ENCODE data around the gene IPO7. TPM values are rescaled to one million over a fixed set of nuclear protein-coding genes. Genes with fewer than 3 reads are reported as not detected.

IPO7 gene
- polyA plus RNA-seq, 1 experiment = 35.2 TPM

GRCh38 chr11:9386086-9386485 is 1.6 kb downstream of the IPO7 start:
- ChIA-PET POLR2A (interaction anchor here (0.7 kb wide), 1 partner anchor 1758 kb away, joined by 3 read pairs; no protein-coding TSS in a partner anchor), CTCF (interaction anchor here (1.1 to 1.5 kb wide), 4 partner anchors 9 to 73 kb away, joined by 3 to 5 read pairs (median 3); partner anchors contain the start of gene TMEM41B)
- no peak for DNase-seq (ENCODE audit: low read depth)
- Histone ChIP-seq H3K4me3 (ENCODE audit: low read depth, low read length) (peak overlapping the region; percentile 99), H3K27me3 (ENCODE audit: control insufficient read depth, insufficient read depth, low read length) (no peaks in the 10 kb centered on the region), H3K36me3 (ENCODE audit: control insufficient read depth, insufficient read depth, low read length) (no peaks in the 10 kb centered on the region)
- TF ChIP-seq, protein P1, sequence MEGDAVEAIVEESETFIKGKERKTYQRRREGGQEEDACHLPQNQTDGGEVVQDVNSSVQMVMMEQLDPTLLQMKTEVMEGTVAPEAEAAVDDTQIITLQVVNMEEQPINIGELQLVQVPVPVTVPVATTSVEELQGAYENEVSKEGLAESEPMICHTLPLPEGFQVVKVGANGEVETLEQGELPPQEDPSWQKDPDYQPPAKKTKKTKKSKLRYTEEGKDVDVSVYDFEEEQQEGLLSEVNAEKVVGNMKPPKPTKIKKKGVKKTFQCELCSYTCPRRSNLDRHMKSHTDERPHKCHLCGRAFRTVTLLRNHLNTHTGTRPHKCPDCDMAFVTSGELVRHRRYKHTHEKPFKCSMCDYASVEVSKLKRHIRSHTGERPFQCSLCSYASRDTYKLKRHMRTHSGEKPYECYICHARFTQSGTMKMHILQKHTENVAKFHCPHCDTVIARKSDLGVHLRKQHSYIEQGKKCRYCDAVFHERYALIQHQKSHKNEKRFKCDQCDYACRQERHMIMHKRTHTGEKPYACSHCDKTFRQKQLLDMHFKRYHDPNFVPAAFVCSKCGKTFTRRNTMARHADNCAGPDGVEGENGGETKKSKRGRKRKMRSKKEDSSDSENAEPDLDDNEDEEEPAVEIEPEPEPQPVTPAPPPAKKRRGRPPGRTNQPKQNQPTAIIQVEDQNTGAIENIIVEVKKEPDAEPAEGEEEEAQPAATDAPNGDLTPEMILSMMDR (IDR thresholded peaks at IDR 0.05; ENCODE audit: insufficient read depth, low read depth, low read length) = no peak

- Histone ChIP-seq H3K36me3 (ENCODE audit: control insufficient read depth, insufficient read depth, low read length) (no peaks in the 10 kb centered on the region), H3K27me3 (ENCODE audit: control insufficient read depth, insufficient read depth, low read length) (no peaks in the 10 kb centered on the region), H3K4me3 (ENCODE audit: low read depth, low read length) (no peak overlapping the region)
- POLR2A ChIA-PET = no interaction called here
- CTCF ChIA-PET = interaction anchor here (1.1 kb wide), 1 partner anchor 74 kb away, joined by 3 read pairs; no protein-coding TSS in a partner anchor
- TF ChIP-seq, protein P1 (IDR thresholded peaks at IDR 0.05; ENCODE audit: insufficient read depth, low read depth, low read length) = no peak
- no peak for DNase-seq (ENCODE audit: low read depth)
Observed at GRCh38 chr11:9386901-9387300, 2.4 kb downstream of the IPO7 start.

DNA sequence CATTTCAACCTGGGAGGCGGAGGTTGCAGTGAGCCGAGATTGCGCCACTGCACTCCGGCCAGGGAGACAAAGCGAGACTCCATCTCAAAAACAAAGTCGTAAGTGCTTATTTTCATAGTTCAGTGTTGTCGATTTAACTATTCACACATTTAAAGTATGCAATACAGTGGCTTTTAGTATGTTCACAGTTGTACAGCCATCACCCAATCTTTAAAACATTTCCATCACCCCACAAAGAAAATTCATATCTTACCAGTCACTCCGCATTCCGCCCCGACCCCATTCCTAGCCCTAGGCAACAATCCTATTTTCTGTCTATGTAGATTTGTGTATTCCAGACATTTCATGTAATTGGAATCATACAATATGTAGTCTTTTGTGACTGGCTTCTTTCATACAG is 11.9 kb downstream of the IPO7 start:
- ChIA-PET POLR2A (no interaction called here), CTCF (no interaction called here)
- no peaks in the 10 kb centered on the region for H3K27me3 ChIP-seq (ENCODE audit: control insufficient read depth, insufficient read depth, low read length)
- no peaks in the 10 kb centered on the region for H3K36me3 ChIP-seq (ENCODE audit: control insufficient read depth, insufficient read depth, low read length)
- DNase-seq (ENCODE audit: low read depth) = no peak
- TF ChIP-seq, protein P1 (IDR thresholded peaks at IDR 0.05; ENCODE audit: insufficient read depth, low read depth, low read length) = no peak
- H3K4me3 ChIP-seq (ENCODE audit: low read depth, low read length) = no peak overlapping the region

DNA sequence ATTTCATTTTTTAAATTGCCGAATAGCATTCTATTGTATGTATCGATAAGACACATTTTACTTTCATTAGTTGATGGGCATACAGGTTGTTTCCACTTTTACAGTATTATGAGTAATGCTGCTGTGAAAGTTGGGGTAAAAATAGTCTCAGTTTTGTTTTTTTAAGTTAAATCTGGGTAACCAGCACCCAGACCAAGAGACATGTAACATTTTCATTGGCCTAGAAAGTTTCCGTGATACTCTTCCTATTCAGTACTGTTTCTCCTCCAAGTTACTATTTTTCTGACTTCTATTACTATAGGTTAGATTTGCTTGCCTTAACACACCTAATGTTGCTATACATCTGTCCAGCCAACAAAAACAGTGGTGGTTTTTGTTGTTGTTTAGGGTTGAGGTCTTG is 12.3 kb downstream of the IPO7 start:
- TF ChIP-seq, protein P1 (IDR thresholded peaks at IDR 0.05; ENCODE audit: insufficient read depth, low read depth, low read length) = no peak
- no peak for DNase-seq (ENCODE audit: low read depth)
- no peaks in the 10 kb centered on the region for H3K36me3 ChIP-seq (ENCODE audit: control insufficient read depth, insufficient read depth, low read length)
- POLR2A ChIA-PET = no interaction called here
- CTCF ChIA-PET = no interaction called here
- no peaks in the 10 kb centered on the region for H3K27me3 ChIP-seq (ENCODE audit: control insufficient read depth, insufficient read depth, low read length)
- no peak overlapping the region for H3K4me3 ChIP-seq (ENCODE audit: low read depth, low read length)

- DNase-seq (ENCODE audit: low read depth) = no peak
- H3K4me3 ChIP-seq (ENCODE audit: low read depth, low read length) = no peak overlapping the region
- no peaks in the 10 kb centered on the region for H3K36me3 ChIP-seq (ENCODE audit: control insufficient read depth, insufficient read depth, low read length)
- no peaks in the 10 kb centered on the region for H3K27me3 ChIP-seq (ENCODE audit: control insufficient read depth, insufficient read depth, low read length)
- ChIA-PET CTCF (no interaction called here), POLR2A (interaction anchor here (0.9 kb wide), 1 partner anchor 14 kb away, joined by 3 read pairs; the partner anchor contains the start of gene IPO7)
- TF ChIP-seq, protein P1 (IDR thresholded peaks at IDR 0.05; ENCODE audit: insufficient read depth, low read depth, low read length) = no peak
Observed at GRCh38 chr11:9397746-9398680, 13.6 kb downstream of the IPO7 start.
